ENCODE data around the gene AJM1.

The AJM1 gene

DNA sequence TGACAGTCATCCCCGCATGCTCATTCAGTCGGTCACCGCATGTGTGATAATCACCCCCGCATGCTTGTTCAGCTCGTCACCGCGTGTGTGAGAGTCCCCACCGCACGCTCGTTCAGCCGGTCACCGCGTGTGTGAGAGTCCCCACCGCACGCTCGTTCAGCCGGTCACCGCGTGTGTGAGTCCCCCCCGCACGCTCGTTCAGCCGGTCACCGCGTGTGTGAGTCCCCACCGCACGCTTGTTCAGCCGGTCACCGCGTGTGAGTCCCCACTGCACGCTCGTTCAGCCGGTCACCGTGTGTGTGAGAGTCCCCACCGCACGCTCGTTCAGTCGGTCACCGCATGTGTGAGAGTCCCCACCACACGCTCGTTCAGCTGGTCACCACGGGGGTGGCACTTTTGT, 47.6 kb downstream of the AJM1 start:
- no peak for DNase-seq (ENCODE audit: low spot score)
- in situ Hi-C loops (cut with MboI; ENCODE audit: low pct_unique_long_range_greater_than_20kb, low sequenced_read_pairs, unreplicated experiment), result no loop called here
- TF ChIP-seq, protein P1, sequence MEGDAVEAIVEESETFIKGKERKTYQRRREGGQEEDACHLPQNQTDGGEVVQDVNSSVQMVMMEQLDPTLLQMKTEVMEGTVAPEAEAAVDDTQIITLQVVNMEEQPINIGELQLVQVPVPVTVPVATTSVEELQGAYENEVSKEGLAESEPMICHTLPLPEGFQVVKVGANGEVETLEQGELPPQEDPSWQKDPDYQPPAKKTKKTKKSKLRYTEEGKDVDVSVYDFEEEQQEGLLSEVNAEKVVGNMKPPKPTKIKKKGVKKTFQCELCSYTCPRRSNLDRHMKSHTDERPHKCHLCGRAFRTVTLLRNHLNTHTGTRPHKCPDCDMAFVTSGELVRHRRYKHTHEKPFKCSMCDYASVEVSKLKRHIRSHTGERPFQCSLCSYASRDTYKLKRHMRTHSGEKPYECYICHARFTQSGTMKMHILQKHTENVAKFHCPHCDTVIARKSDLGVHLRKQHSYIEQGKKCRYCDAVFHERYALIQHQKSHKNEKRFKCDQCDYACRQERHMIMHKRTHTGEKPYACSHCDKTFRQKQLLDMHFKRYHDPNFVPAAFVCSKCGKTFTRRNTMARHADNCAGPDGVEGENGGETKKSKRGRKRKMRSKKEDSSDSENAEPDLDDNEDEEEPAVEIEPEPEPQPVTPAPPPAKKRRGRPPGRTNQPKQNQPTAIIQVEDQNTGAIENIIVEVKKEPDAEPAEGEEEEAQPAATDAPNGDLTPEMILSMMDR (IDR thresholded peaks at IDR 0.05; ENCODE audit: extremely low read depth, insufficient read depth, missing control alignments), result no peak

DNA sequence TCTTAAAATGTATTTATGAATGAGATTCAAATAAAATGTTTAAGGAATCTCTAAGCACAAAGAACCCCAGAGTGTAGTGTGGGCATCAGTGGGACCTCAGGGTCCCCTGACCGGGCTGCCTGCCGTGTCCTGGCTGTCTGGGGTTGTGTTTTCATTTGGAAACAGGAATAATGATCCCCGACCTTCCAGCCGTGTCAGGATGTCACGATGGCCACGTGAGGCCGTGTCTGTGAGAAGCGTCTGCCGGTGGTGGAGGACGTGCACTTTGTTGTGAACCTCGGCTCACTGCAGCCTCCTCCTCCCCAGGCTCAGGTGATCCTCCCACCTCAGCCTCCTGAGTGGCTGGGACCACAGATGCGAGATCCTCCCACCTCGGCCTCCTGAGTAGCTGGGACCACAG, 48.4 kb downstream of the AJM1 start:
- TF ChIP-seq, protein P1 (IDR thresholded peaks at IDR 0.05; ENCODE audit: extremely low read depth, insufficient read depth, missing control alignments), result no peak
- DNase-seq (ENCODE audit: low spot score), result no peak
- in situ Hi-C loops (cut with MboI; ENCODE audit: low pct_unique_long_range_greater_than_20kb, low sequenced_read_pairs, unreplicated experiment), result no loop called here
